ENCODE measurements around the gene MARK3.

GRCh38 chr14:103442288-103442687, 57.1 kb downstream of the MARK3 start:
- no peak for TF ChIP-seq POLR2A (IDR thresholded peaks at IDR 0.05)
- TF ChIP-seq CTCF (IDR thresholded peaks at IDR 0.05), result no peak
